Measurements from ENCODE around the gene CXXC4.

Gene CXXC4

DNA sequence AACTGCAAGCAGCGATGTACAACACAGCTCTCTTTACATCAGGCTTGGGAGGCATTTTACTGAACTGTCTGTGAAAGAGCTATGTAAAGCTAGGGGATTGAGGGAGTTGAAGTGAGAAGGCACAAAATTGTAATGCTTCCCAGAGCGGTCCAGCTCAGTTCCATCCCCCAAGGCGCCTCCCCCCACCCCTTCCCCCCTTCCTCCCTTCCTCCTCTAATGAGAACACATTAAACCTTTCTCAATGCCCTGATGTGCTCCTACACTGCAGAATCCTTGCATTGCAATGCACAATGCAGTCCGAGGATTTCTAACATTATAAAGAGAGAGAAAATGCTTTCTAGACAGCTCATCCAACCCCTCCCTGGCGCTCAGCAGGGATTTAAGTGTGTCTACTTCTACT is 73.9 kb downstream of the CXXC4 start:
- peak; percentile 25 for DNase-seq (ENCODE audit: low spot score)
